Vagina (tissue), 2 donors: ENCODE measurements around the gene ZBTB7C. TPM values are rescaled to one million over a fixed set of nuclear protein-coding genes. Genes with fewer than 3 reads are reported as not detected.

ENCODE experiments used
- DNase-seq, 2 donors: peaks; one replicate each; pipeline ENCODE4 v3.0.0-alpha.2; 2017; ENCODE audit errors: extremely low spot score in 2 of 2
- H3K27ac ChIP-seq: fragments of 200-600 bp; sonication (generic); one replicate; pipeline ENCODE4 v1.5.1; 2019
- H3K27me3 ChIP-seq: fragments of 200-600 bp; sonication (generic); one replicate; pipeline ENCODE4 v1.5.1; 2019
- H3K36me3 ChIP-seq, 2 donors: fragments of 200-600 bp; sonication (generic); one replicate each; pipeline ENCODE4 v1.5.1; 2017 to 2019
- H3K4me1 ChIP-seq: fragments of 200-600 bp; sonication (generic); one replicate; pipeline ENCODE4 v1.5.1; 2019
- H3K4me3 ChIP-seq, 2 donors: fragments of 200-600 bp; sonication (generic); 1 replicate in 1 of 2; 2 replicates in 1 of 2; pipeline ENCODE4 v1.5.1; 2016 to 2019
- H3K9me3 ChIP-seq: fragments of 200-600 bp; sonication (generic); one replicate; pipeline ENCODE4 v1.5.1; 2019
- CTCF ChIP-seq, 3 experiments: fragments of 450-650 bp in 2 of 3; fragments of 200-600 bp in 1 of 3; sonication (generic) in 1 of 3; IDR thresholded peaks; one replicate each; pipeline ENCODE4 v1.5.1; 2017 to 2019; ENCODE audit warnings: antibody characterized with exemption in 3 of 3, mild to moderate bottlenecking in 2 of 3, moderate library complexity in 2 of 3
- POLR2A ChIP-seq, 2 donors: fragments of 450-650 bp; IDR thresholded peaks; one replicate each; pipeline ENCODE4 v1.6.1; 2017; ENCODE audit warnings: antibody characterized with exemption in 2 of 2, mild to moderate bottlenecking in 2 of 2, moderate library complexity in 2 of 2
- POLR2AphosphoS5 ChIP-seq, 2 donors: sonication (generic); formaldehyde crosslinking; IDR thresholded peaks; one replicate each; pipeline ENCODE4 v1.9.0; 2017; ENCODE audit warnings: antibody characterized with exemption in 2 of 2, mild to moderate bottlenecking in 2 of 2, low read depth in 1 of 2; ENCODE audit not compliant: insufficient read depth in 1 of 2
- intact Hi-C: fragments of 100-400 bp; cut with DNase I; formaldehyde crosslinking; loops from one replicate; pipeline ENCODE4 v1.15.1; 2023
- total RNA-seq: library from RNA; depleted of rRNA; stranded (reverse); fragments of >200 nt; gene quantifications from one replicate; pipeline ENCODE4 v1.2.3, GENCODE V29; 2016

Gene ZBTB7C
- total RNA-seq, 1 donor from 2014 or later = 40.5 TPM

DNA sequence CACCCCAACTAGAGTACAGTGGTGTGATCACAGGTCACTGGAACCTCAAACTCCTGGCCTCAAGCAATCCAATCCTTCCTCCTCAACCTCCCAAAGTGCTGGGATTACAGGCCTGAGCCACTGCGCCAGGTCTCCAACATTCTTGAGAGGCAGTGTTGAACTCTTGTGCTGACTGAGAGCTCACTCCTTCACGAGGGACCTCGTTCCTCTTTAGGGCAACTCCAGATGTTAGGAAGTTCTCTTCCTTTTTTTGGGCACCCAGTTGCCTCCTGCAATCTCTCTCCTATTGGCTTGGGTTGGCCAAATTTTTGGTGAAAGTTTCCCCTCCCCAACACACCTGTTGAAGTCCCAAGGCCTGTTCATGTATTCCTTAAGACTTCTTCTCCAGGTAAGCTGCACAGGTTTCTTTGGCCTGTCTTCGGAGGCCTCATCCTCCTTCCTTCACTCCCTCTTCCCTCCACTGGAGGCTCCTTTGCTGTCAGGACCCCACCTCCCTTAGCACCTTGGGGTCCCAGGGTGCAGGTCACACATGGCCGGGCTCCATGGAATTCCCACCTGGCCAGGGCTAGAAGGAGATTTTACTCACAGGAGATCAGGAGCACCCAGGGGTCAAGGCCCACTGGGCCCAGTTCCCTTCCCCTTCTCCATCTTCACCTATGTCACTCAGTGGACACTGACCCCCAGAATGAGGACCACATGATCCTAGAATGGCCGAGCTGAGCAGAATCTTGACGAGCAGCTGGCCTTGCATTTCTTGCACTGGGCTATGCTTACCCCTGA, 384.1 kb downstream of the ZBTB7C start:
- Histone ChIP-seq H3K27ac (no peak overlapping the region), H3K4me3 (no peak overlapping the region), H3K4me1 (peaks cover 36% of the 10 kb centered on the region), H3K9me3 (no peaks in the 10 kb centered on the region), H3K27me3 (no peaks in the 10 kb centered on the region), H3K36me3 (no peaks in the 10 kb centered on the region)
- intact Hi-C loops = no loop called here
- DNase-seq = no peak
- TF ChIP-seq POLR2AphosphoS5 (IDR thresholded peaks at IDR 0.05; ENCODE audit: insufficient read depth in 1 of 2, low read depth in 1 of 2) (no peak), POLR2A (IDR thresholded peaks at IDR 0.05) (no peak), CTCF (IDR thresholded peaks at IDR 0.05) (no peak)

GRCh38 chr18:48024009-48024512, 385.1 kb downstream of the ZBTB7C start:
- Histone ChIP-seq H3K4me3 (no peak overlapping the region), H3K36me3 (no peaks in the 10 kb centered on the region), H3K27ac (no peak overlapping the region), H3K9me3 (no peaks in the 10 kb centered on the region), H3K27me3 (no peaks in the 10 kb centered on the region), H3K4me1 (peaks cover 36% of the 10 kb centered on the region)
- no peak for DNase-seq
- intact Hi-C loops = no loop called here
- TF ChIP-seq POLR2A (IDR thresholded peaks at IDR 0.05) (no peak), POLR2AphosphoS5 (IDR thresholded peaks at IDR 0.05; ENCODE audit: insufficient read depth in 1 of 2, low read depth in 1 of 2) (no peak), CTCF (IDR thresholded peaks at IDR 0.05) (no peak)

DNA sequence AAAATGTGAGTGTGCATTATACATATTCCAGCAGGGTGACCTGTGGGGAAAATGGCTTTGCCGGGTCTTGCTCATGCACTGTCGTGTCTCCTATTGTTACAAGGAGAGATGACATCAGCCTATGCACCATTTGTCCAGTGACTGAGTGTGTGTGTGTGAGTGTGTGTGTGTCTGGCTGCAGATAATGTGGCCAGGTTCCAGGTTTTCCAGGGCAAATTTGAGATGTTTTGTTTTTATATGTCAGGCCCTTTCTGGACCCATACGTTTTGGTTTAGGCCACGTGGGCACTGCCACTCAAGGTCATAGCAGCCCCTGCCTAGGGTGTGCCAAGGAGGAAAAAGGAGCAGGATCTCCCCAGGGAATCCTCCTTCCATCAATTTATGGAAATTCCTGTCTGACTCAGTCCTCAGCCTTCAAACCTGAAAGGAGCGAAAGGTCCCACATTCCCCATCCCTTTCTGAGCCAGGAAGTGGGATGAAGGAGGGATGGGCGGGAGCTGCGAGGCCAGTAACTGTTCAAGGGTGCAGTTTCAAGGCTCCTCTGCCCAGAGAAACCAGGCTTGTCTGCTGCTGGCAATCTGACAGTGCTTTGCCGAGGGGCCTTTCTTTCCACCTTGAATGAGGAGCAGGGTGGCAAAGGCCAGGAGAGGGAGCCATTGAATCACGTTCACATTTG, 385.7 kb downstream of the ZBTB7C start:
- H3K4me3 ChIP-seq = no peak overlapping the region
- no peaks in the 10 kb centered on the region for H3K27me3 ChIP-seq
- H3K9me3 ChIP-seq = no peaks in the 10 kb centered on the region
- H3K36me3 ChIP-seq = no peaks in the 10 kb centered on the region
- intact Hi-C loops = no loop called here
- H3K27ac ChIP-seq = no peak overlapping the region
- no peak for DNase-seq
- H3K4me1 ChIP-seq = peaks cover 33% of the 10 kb centered on the region
- TF ChIP-seq CTCF (IDR thresholded peaks at IDR 0.05) (peak in 2 of 3 experiments; percentile 22 to 31), POLR2AphosphoS5 (IDR thresholded peaks at IDR 0.05; ENCODE audit: insufficient read depth in 1 of 2, low read depth in 1 of 2) (no peak), POLR2A (IDR thresholded peaks at IDR 0.05) (no peak)

- no peak overlapping the region for H3K27ac ChIP-seq
- H3K27me3 ChIP-seq = no peaks in the 10 kb centered on the region
- intact Hi-C loops = no loop called here
- no peak overlapping the region for H3K4me3 ChIP-seq
- H3K4me1 ChIP-seq = peaks cover 31% of the 10 kb centered on the region
- no peaks in the 10 kb centered on the region for H3K9me3 ChIP-seq
- no peak for DNase-seq
- H3K36me3 ChIP-seq = no peaks in the 10 kb centered on the region
- TF ChIP-seq CTCF (IDR thresholded peaks at IDR 0.05) = peak in 1 of 3 experiments; percentile 26
- no peak for TF ChIP-seq POLR2A (IDR thresholded peaks at IDR 0.05)
These were observed 386.5 kb downstream of the ZBTB7C start for GRCh38 chr18:48022531-48023329.
